ELR (cell line): ENCODE results near the gene ECEL1.

Experiments
- DNase-seq: peaks from one replicate; pipeline ENCODE4 v3.0.0-alpha.2; 2015; ENCODE audit warnings: low read depth

ECEL1 gene

DNA sequence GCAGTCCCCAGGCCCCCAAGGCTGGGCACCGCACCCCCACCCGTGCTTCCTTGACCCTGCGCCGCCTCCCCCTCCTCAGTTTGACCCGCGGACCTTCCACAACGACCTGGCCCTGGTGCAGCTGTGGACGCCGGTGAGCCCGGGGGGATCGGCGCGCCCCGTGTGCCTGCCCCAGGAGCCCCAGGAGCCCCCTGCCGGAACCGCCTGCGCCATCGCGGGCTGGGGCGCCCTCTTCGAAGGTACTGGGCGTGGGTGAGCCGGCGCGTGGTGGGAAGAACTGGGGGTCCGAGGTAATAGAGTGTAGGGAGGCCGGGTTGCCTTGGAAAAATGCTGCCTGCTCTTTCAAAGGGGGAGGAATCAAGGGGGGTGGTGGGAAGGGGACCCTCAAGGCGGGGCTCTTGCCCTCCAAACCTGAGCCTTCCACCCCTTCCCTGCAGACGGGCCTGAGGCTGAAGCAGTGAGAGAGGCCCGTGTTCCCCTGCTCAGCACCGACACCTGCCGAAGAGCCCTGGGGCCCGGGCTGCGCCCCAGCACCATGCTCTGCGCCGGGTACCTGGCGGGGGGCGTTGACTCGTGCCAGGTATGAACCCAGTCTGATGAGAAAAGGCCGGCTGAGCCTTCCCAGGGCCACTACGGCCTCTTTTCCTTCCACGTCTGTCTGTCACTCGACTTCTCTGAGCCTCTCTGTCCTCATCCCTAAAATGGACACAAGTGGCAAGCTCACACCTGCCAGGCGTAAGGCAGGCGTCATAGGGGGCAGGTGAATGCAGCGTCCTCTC lies 35.2 kb upstream of the ECEL1 start:
- DNase-seq: no peak

DNA sequence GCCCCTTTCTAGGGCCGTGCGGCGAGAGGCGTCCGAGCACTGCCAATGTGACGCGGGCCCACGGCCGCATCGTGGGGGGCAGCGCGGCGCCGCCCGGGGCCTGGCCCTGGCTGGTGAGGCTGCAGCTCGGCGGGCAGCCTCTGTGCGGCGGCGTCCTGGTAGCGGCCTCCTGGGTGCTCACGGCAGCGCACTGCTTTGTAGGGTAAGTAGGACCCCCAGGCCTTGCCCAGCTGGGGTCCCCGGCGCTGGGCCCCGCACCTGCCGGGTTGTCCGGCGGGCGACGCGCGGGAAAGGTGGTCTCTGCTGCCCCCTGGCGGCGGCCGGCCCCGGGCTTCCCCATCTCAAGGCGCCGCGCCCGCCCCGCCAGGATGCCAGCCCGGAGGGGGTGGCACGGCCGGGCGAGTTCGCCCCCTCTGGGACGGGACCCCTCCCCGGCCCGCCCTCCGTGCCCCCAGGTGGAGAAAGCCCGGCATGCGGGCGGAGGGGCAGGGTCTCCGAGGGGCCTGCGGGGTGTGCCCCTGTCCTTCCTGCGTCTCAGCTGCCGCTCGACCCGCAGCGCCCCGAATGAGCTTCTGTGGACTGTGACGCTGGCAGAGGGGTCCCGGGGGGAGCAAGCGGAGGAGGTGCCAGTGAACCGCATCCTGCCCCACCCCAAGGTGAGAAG lies 34.5 kb upstream of the ECEL1 start:
- peak; percentile 45 for DNase-seq

DNA sequence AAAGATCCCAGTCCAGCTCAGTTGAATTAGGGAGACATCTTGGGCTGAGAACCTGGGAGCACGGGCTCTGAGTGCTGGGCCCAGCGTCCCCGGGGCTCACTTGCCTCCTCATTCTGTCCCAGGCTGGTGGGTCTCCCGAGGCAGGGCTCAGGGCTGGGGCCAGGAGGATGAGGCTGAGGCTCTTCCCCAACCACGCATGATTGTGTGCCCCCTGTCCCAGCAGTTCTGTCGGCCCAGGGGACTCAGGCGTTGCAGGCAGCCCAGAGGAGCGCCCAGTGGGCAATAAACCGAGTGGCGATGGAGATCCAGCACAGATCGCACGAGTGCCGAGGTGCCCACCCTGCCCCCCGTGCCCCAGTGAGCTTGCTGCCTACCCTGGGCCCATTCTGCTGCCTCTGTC lies 33.5 kb upstream of the ECEL1 start:
- DNase-seq: no peak

DNA sequence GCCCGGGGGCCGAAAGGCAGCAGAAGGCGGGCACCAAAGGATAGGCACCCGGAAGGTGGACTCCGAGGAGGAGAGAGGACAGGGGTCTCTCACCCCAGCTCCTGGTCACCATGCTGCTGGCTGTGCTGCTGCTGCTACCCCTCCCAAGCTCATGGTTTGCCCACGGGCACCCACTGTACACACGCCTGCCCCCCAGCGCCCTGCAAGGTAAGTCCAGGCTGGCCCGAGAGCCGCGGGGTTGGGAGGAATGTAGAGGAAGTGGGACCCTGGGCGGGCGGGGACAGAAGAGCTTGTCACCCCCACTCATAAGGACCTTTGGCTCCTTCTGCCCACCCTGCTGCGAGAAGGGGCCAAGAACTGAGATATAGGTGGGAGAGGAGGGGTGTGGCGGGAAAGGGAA lies 32.9 kb upstream of the ECEL1 start:
- DNase-seq: no peak

DNA sequence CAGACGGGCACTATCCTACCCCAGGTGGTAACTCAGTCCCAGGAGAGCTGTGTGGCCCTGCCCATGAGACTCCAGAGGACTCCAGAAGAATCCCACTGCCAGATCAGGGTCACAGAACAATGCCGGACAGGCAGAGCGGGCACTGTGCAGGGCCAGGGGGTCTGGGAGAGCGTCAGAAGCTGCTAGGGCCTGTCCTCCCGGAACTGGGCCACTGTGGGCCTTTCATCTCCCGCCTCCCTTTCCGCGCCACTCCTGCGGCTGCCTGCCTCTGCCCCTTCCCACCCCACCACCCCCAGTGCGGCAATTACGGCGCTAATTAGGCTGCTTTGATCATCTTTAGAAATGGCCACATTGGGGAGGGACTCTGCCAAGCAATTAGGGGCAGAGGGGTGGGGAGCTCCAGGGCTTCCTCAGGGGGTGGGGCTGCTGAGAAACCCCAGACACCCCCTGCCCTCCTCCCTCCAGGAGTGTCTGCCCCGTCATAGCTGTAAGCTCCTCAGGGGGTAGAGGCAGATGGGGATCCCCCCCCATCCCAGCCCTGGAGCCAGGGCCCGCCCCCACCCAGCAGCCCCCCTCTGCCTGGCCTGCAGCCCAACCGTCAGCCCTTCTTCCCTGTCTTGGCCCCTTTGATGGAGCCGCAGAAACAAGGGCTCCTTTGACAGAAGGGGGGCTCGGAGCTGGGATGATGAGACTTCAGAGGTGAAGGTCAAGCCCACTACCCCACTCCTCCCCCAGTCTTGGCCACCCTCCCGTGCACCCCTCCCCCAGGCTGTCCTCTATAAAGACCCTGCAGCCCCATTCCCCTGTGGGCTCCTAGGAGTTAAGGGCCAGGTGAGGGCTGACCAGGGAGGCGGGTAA lies 32.2 kb upstream of the ECEL1 start, which contains the start of gene PRSS56:
TSS of gene PRSS56 (plus strand) at position 808 of the 858 bp plus-strand sequence. CDS start 211 bp downstream, outside the sequence.
- DNase-seq: no peak

DNA sequence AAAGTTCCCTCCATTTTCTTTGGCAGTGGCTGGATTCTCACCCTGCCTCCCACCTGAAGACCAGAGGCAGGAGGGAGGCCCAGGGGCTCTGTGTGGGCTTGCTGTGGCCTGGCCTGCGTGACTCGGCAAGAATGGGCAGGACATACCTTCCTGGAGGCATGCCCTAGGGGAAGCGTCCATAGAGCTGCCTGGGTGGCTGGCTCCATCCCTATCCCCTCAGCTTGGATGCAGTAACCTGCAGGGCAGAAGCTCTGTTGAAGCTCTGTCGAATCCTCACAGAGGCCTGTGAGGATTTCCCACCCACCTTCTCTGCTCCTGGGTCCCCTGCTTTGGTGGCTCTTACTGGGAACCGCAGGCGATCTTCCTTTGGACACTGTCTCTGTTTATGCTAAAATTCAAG lies 31.2 kb upstream of the ECEL1 start:
- DNase-seq: no peak

DNA sequence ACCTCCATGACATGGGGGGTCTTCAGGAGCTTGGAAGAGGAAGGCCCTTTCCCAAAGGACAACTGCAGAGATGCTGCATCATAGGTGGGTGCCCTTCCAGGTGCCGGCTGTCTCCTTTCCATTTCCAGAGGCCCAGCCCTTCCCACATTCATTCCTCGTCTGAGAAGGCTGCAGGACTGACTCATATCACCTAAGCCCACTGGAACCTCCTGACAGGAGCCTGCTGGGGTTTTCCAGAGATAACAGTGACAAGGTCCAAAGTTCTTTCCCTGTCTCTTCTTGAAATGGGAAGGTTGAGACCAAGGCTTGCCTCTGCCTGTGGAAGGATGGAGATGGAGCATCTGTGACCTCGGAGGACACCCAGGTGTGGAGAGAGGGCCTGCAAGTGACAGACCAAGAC lies 28.9 kb upstream of the ECEL1 start:
- no peak for DNase-seq

DNA sequence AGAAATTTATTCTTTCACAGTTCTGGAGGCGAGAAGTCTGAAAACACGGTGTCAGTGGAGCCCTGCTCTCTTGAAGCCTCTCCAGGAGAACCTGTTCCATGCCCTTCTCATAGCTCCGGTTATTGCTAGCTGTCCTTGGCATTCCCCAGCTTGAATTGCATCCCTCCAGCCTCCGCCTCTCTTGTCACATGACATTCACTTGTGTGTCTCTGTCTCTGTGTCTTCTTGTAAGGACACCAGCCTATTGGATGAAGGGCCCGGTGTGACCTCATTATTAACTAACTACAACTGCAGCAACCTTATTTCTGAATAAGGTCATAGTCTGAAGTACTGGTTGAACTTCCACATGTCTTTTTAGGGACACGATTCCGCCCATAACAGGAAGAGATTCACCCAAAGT lies 28.0 kb upstream of the ECEL1 start:
- DNase-seq: no peak

DNA sequence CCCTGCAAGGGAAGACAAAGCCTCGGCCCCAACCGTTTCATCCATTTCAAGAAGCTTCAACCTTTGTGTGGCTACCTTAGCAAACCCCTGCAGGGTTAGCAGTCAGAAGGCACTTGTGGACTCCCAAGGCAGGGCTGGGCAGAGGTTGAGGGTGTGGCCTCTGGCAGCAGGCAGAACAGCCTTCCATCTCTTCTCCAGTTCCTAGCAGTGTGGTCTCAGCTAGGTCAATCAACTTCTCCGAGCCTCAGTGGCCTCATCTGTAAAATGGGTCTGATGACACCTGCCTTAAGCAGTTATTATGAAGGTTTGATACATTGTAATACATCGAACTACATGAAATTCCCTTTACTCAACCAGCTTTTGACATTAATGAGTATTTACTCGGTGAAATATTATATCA lies 25.7 kb upstream of the ECEL1 start:
- DNase-seq: no peak

DNA sequence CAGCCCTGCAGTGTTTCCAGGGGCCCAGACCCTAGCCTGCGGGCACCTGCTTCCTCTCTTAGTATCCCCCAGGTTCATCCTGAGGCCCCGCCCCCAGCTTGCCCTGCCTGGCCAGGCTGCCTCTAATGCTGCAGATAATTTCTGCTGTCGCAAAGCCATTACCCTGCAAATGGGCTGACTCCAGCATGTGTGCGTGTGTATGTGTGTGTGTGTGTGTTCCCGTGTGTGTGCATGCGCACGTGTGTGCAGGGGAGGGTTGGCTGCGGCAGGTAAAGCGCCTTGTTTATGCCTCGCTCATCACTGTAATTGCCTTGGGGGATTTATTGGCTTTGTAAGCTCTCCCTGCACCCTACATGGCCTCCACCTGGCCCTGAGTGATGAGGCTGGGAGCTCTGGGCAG lies 25.0 kb upstream of the ECEL1 start:
- DNase-seq: no peak

DNA sequence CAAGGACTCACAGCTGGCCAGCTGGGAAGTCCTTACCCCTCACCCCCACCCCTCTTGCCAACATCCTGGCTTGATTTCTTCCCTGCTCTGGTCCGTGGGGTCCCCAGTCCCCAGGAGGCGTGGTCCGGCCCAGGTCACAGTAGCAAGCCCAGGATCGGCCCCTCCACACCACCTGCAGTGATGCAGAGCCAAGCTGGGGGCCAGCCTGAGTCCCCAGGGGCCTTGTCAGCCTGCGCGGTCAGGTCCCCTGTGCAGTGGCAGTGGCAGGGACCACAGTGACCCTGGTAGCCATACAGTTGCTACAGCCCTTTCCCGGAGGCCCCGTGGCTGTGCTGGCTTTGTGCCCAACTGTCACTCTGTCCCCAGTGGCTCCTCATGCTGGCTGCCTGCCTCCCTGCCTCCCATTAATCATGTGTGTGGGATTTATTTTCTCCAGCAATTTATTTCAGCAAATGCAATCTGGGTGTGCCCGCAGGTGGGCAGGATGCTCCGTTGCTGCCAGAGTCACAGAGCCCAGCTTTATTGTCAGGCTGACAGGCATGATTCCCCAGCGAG lies 23.8 kb upstream of the ECEL1 start:
- no peak for DNase-seq

DNA sequence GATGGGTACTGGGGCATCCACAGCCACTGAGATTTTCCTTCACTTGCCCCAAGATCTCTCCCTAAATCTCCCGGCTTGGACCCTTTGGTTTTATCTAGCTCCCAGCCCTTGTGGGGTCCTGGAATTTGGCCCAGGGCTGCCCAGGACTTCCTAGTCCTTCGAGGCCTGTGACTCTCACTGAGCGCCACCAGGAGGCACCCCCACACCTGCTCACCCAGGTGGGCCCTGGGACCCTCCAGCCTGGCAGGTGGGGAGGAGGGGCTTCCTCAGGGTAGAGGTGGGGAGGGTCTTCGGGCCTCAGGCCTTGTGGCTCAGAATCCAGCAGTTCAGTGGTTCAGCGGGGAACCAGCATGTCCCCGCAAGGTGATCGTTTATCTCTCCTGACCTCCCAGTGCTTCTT lies 20.6 kb upstream of the ECEL1 start:
- DNase-seq: no peak

DNA sequence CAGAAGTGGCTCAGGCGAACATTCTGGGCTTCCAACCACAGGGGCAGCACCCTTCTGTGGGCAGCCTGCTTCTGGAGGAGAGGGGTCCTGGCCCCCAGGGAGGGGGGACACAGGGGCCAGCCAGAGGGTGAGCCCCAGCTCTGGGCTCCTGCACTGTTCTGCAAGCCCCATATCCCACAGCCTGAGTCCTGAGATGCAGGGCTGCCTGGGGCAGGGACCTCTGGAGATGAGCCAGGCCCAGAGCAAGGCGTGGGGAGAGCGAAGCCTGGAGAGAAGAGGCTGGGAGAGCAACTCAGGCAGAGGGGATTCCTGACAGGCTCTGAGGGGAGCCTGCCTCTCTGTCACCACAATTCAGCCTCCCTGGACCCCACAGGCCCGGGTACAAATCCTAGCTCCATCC lies 19.1 kb upstream of the ECEL1 start:
- no peak for DNase-seq

DNA sequence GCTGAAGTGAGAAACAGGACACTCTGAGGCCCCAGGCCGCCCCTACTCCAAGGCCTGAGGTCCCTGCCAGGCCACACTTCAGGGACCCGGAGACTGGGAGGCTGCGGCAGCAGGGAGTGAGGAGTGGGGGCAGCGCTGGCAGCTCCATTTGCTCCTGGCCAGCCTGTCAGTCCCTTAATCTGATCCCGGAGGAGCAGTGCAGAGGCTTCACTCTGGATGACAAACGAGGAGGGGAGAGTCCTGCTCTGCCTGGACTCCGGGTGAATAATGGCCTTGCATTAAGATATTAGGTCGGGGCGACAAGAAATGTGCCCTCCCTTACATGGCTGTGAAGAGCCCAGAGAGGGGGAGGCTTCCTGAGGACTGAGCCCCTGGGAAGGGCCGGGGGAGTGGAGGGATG lies 18.2 kb upstream of the ECEL1 start:
- no peak for DNase-seq

DNA sequence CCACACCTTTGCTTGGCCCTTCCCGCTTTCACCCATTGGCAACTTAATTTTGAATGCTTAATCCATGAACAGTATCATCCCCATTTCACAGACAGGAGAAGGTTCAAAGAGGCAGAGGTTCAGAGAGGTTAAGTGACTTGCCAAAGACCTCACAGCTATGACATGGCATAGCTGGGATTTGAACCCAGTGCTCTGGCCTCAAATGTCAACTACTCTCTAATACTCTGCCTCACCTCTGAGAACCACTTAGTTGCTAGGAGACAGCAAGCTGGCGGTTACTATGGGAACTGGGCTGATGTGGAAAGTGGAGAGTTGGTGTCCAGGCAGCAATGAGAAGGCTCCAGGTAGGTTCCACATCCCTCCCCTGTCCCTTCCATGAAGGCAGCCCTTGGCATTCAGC lies 16.8 kb upstream of the ECEL1 start:
- DNase-seq: no peak

DNA sequence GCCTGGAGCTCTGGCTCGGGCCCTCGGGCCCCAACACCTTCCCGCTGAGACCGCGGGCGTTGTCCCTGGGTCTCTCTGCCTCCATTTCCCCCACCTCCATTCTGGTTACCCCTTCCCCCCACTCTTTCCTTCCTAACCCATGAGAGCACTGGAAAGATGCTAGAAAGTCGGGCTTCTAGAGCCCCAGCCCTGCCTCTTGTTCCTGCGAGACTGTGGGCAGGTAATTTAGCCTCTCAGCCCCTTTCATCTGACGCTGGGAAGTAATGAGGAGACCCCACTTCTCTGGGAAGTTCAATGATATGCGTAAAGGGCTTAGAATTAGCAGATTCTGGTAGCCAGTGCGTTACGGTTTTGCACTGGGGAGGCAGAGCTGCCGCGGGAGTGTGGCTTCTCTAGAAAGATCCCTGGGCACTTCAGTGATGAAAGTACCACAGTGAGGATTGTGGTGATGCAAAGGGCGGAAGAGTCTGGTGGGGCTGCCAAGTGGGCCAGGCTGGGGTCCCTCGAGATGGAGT lies 16.2 kb upstream of the ECEL1 start:
- no peak for DNase-seq

DNA sequence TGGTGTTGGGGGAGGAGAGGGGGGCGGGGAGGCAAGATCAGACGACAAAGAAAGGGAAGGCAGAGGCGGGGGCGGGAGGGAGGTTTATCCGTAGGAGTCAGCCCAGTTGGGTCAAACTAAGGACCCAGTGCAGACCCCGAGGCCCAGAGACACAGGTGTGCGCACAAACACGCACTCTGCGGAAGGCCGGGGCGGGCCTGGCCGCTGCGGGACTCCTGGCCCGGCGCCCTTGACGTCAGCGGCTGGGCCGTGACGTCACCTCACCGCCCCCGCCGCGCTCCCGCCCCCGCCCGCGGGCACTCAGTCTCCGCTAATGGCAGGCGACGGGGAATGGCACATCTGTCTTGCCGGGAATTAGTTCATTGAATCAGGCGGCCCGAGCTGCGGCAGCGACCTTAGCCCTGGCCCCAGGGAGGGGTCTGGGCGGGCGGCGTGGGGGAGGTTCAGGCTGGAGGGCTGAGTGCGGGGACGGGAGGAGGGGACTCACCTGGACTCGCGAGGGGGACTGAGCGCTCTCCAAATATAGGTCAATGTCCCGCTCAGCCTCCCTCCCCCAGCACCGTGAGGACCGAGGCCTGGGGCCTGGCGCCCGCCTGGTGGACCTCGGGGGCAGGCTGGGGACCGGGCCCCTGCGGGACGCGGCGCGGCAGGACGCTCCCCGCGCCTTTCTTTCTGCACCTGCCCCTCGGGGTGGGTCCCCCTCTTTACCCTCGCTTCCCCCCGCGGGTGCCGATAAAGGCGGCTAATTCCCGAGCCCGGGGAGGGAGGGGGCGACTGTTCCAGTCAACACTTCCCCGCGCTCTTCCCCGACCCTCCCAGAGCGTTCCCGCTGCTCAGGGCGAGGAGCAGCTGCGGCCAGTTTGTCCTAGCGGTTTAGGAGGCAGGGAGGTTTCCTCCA lies 15.5 kb upstream of the ECEL1 start:
- peak; percentile 25 for DNase-seq

DNA sequence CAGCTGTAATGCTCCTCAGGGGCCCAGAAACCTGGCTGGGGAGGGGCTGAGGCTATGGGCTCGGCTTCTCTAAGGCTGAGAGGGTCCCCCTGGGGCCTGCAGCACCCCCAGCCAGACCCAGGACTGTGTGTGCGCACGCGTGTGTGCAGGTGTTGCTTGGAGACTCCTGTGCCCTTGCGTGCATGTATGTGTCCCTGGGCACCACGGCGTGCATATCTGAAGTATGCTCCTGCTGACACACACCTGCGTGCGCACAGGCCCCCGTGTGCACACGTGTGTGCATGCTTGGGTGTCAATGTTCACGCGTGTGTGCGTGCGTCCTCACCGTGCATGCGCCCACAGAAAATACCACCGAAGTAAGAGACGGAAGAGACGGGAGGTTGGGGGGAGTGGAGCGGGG lies 14.9 kb upstream of the ECEL1 start:
- DNase-seq: no peak

DNA sequence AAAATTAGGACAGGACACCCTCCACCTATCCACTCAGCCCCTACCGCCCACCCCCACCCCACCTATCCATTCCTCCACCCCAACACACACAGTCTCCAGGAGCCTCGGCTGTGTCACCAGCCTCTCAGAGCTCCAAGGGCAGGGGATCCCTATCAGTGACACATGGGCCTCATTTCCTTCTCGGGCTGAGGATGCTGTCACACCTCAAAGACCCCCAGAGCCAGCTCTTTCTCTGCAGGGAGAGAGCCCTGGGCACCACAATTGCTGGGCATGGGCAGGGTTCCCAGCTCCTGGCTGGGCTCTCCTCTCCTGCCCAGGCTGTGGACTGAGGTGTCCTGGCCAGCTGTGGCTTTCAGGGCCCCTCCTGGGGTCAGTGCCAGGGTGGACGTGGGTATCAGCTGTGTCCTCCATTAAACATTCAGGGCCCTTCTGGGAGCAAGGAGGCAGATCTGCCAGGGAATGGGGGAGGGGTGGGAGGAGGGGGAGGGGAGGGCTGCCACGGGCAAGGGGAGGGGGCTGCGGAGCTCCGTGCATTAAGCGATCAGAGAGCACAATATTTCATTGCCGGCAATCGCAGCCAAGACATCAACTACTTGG lies 14.3 kb upstream of the ECEL1 start:
- DNase-seq: no peak

DNA sequence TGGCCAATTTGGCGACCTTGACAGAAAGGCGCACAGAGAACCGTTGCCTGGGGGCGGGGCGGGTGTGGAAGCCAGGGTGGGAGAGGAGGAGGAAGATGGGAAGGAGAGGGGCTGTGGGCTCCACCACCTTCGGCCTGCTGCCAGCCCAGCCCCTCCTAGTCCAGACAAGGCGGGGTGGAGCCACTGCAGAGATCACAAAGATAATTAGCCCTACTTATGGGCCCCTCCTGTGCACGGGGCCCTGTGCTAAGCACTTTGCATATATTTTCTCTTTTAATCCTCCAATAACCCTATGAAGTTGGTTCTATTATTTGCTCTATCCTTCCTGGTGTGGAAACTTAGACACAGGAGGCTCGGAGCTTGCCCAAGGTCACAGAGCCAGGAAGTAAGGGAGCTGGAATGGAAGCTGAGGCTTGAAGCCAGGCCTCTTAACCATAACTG lies 13.7 kb upstream of the ECEL1 start:
- no peak for DNase-seq

DNA sequence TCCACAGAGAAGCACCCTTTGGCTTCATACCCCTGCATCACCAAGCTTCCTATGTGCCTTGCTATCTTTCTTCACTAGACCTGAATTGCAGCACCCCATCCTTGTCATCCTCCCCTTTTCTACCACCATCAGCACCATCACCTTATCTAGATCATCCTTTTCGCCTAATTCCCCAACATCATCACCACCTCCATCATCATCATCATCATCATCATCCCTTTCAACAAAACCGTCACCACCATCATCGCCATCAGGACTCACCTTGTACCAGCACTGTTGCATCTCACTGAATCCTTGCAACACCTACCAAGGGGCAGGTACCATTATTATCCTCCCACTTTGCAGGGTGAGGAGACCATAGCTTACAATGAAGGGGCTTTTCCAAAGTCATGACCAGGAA lies 10.8 kb upstream of the ECEL1 start:
- DNase-seq: no peak
